GM21515 (cell line): ENCODE data around the gene TMEM236.

Experiments
- ATAC-seq: cut with Tn5 transposase; IDR thresholded peaks from one replicate; pipeline ENCODE4 v1.9.1; 2021; ENCODE audit not compliant: unreplicated experiment

The TMEM236 gene

DNA sequence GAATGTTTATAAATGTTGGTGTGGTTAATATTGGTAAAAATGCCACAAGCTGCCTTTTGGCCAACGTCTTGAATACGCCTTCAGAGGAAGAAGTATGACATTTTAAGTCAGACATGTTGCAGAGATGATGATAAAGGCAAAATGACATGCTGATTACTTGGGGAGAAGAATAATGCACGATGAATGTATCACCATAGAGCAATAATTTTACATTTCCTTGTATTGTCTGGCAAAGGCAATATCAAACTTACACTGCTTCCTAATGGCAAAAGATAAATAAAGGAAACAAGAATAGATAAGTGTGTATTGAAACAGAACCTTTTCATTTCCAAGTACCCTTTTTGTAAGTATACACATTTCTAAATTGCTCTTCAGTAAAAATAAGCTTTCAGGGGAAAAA, 65.8 kb downstream of the TMEM236 start:
- no peak for ATAC-seq

- ATAC-seq = no peak
Measured at GRCh38 chr10:17819836-17820235, 67.8 kb downstream of the TMEM236 start.

DNA sequence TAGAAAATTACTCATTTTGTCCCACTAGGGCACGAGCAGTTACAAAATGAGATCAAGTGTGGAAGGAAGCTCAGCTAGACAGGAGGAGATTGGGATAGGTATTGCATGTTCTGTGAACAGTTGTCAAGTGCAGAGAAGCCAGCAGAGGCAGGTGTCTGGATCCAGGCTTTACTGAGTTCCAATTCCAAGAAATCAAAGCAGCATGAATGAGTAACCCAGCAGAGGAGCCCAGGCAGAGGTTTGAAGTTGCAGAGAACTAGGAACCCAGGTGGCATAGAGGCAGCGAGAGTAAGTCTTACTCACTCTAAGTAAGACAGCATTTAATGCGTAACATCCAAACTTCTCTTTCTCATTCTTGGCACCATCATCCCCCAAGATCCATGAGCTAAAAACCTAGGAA, 68.9 kb downstream of the TMEM236 start:
- no peak for ATAC-seq

GRCh38 chr10:17821893-17822292, 69.9 kb downstream of the TMEM236 start:
- ATAC-seq = no peak

- ATAC-seq = no peak
Measured at GRCh38 chr10:17831341-17831740, 79.3 kb downstream of the TMEM236 start.

DNA sequence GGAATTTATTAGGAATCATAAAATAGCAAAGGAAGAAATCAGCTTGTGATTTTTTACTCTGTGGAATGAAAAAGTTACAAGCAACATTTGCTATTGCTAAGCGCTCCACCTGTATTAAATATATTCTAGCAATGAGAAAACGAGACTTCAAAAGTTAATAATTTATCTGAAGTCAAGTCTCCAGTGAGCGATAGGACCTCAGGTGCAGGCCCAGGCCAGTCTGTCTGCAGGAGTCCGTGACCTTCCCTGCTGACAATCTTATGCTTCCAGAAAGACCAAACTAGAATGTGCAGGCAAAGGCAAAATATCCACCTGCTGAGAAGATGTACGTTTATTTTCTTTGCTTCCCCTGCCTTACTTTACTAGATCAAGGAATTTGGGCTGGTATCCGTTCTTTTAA, 79.9 kb downstream of the TMEM236 start:
- ATAC-seq = no peak

DNA sequence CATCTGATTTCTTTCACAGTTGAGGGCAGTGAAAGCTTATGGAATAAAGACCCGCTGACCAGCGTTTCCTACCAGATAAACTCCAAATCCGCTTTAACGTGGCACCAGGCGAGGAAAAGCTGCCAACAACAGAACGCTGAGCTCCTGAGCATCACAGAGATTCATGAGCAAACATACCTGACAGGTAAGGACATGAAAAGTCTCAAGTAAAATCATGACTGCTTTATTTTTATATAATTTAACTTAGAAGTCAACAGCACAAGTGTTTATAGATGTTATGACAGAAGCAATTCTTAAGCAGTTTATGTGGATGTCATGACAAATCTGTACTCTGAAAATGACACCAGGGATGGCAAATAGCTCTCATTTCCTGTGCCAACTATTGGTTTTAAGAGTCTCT, 81.7 kb downstream of the TMEM236 start:
- no peak for ATAC-seq

GRCh38 chr10:17835688-17836087, 83.7 kb downstream of the TMEM236 start:
- ATAC-seq = no peak

DNA sequence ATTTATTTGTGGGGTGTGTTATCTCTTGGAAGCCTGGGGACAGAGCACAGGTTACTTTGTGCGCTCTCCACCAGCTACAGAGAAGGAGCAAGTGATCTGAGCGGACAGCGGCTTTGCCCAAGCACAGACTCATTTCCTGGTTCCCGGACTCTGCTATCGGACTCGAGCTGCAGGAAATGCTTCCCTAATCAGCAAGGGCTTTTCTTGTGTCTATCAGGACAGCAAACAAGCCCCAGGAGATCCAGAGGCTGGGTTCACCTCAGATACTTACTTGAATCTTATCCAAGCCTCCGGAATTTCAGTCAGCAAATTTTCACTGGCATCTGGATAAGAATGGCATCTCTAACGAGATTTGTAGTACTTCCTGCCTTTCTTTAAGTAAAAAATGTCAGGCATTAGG, 84.9 kb downstream of the TMEM236 start:
- ATAC-seq = no peak

GRCh38 chr10:17838080-17838648, 86.2 kb downstream of the TMEM236 start:
- no peak for ATAC-seq

DNA sequence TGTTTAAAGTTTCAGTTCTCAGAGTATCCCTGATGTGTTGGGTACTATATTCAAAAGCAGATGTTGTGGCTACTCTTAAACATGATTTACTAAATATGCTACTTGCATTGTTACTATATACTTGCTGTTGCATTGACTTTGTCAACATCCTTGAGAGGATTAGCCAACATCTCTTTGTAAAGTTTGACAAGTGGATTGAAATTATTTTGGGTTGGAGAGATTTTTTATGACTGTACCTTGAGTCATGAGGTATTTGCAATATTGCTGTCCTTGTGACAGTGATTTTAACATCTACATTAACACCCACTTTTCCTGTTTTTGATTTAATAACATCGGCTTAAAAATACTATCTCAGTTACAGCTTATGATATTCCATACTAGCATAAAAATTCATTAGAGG, 89.0 kb downstream of the TMEM236 start:
- no peak for ATAC-seq

DNA sequence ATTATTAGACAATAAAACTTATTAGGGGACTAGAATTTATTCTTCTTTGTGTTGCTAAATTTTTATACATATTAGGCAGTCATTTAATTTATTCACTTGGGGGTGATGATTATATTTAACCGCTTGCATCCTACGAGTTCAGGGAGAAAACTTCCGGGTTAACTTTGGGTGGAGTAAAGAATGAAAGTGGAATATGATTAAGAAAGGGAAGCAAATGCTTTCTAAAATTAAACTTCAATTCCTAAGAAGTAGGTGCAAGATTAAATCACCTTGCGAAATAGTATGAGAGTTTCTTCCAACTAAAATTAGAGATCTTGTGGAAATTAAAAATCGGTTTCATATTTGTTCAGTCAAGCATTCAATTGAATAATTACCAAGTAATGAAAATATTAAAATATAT, 90.6 kb downstream of the TMEM236 start:
- ATAC-seq = no peak

GRCh38 chr10:17847585-17848296, 95.7 kb downstream of the TMEM236 start:
- no peak for ATAC-seq

GRCh38 chr10:17848646-17849045, 96.6 kb downstream of the TMEM236 start:
- ATAC-seq = no peak
